ENCODE results near the gene ACACB. TPM values are rescaled to one million over a fixed set of nuclear protein-coding genes. Genes with fewer than 3 reads are reported as not detected.
"Not testable (repeated sequence)": the region's sequence is repeated elsewhere in the genome, so short reads cannot be mapped to it uniquely, and the experiment has no call there.

ACACB gene
- total RNA-seq, 1 donor from 2014 or later, result 1.7 TPM

GRCh38 chr12:109139360-109139759 is 23.0 kb downstream of the ACACB start:
- no peak for DNase-seq (ENCODE audit: low read depth in 2 of 2)

GRCh38 chr12:109139791-109140190 is 23.4 kb downstream of the ACACB start:
- no peak for DNase-seq (ENCODE audit: low read depth in 2 of 2)

GRCh38 chr12:109140560-109140959 is 24.2 kb downstream of the ACACB start:
- DNase-seq (ENCODE audit: low read depth in 2 of 2), result no peak

DNA sequence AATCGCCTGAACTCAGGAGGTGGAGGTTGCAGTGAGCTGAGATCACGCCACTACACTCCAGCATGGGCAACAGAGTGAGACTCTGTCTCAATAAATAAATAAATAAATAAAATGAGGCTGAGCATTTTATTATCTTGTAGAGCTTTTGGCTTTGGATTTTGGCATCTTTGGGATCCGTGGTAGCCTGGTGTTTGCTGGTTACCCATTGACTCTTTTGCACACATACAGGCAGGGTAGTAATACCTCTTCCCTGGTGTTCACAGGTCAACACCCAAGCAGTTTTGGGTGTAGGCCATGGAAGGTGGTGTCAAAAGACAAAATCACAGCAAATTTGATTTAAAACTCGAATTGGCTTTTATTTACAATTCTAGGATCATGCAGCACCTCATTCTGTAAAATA is 27.8 kb downstream of the ACACB start:
- no peak for DNase-seq (ENCODE audit: low read depth in 2 of 2)

GRCh38 chr12:109147126-109147525 is 30.7 kb downstream of the ACACB start:
- DNase-seq (ENCODE audit: low read depth in 2 of 2), result not testable (repeated sequence)

DNA sequence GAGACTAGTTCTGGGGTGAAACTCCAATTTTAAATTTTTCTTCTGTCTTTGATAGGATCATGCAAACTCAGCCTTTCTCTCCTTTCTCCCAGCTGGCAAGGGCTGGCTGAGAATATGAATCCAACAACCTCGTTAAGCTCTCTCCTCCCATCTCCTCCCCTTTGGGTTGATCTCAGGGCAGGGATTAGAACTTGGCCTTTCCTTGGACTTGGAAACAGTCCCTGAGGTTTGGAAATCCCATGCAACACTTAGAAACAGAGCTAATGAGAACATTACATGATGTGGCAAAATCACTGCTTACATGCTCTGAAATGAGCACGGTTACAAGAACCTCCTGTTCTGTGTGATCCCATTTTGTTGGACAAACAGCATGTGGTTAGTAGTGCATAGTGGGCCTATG is 31.6 kb downstream of the ACACB start:
- DNase-seq (ENCODE audit: low read depth in 2 of 2), result no peak

DNA sequence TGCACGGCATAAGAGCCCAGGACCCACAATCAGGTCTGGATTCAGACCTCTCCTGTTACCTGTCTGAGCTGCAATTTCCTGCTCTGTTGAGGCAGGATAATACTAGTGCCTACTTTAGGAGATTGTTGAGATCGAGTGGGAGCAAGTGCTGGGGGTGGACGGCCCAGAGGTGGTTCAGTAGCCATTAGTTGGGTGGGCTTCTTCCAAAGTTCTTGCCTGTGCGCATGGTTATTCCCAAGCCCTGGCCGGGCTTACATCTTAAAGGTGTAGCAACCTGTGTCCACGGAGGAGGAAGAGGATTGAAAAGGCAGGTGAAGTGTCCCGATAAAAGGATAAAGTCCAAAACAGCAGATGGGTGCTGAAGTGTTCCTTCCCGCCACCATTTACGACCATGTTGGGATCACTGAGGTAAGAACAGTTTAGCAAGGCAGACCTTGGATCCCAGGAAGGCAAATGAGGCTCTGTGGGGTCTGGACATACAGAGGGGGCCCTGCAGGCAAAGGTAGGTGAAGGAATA is 33.8 kb downstream of the ACACB start:
- DNase-seq (ENCODE audit: low read depth in 2 of 2), result no peak

GRCh38 chr12:109151457-109151856 is 35.1 kb downstream of the ACACB start:
- DNase-seq (ENCODE audit: low read depth in 2 of 2), result no peak

- no peak for DNase-seq (ENCODE audit: low read depth in 2 of 2)
Measured at GRCh38 chr12:109153821-109154441, 37.5 kb downstream of the ACACB start.

- peak in 1 of 2 donors; percentile 35 for DNase-seq (ENCODE audit: low read depth in 2 of 2)
Measured at GRCh38 chr12:109154451-109155438, 38.4 kb downstream of the ACACB start.

DNA sequence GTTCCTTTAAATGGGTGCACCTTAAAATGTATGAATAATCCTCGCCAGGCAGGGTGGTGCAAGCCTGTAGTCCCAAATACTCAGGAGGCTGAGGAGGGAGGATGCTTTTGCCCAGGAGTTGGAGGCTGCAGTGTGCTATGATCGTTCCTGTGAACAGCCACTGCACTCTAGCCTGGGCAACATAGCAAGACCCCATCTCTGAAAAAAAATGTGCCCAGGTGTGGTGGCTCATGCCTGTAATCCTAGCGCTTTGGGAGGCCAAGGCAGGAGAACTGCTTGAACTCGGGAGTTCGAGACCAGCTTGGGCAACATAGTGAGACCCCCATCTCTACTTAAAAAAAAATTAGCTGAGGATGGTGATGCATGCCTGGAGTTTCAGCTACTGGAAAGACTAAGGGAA is 39.6 kb downstream of the ACACB start:
- no peak for DNase-seq (ENCODE audit: low read depth in 2 of 2)

- DNase-seq (ENCODE audit: low read depth in 2 of 2), result no peak
Measured at GRCh38 chr12:109156586-109156985, 40.2 kb downstream of the ACACB start.

DNA sequence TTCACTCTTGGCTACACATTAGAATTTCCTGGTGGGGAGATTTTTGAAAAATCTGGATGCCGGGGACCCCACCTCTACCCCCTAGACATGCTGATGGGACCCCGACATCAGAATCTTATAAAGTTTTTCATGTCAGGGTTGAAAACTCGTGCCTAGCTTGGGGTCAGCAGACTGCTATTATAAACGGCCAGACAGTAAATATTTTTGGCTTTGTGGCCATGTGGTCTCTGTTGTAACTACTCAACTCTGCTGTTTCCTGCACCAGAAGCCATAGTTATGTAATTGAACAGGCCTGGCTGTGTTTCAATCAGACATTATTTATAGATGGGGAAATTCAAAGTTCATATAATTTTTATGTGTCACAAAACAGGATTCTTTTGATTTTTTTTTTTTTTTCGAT is 41.6 kb downstream of the ACACB start:
- DNase-seq (ENCODE audit: low read depth in 2 of 2), result peak in 1 of 2 donors; percentile 43

GRCh38 chr12:109160433-109160832 is 44.0 kb downstream of the ACACB start:
- DNase-seq (ENCODE audit: low read depth in 2 of 2), result no peak

- no peak for DNase-seq (ENCODE audit: low read depth in 2 of 2)
Measured at GRCh38 chr12:109160873-109161272, 44.5 kb downstream of the ACACB start.

DNA sequence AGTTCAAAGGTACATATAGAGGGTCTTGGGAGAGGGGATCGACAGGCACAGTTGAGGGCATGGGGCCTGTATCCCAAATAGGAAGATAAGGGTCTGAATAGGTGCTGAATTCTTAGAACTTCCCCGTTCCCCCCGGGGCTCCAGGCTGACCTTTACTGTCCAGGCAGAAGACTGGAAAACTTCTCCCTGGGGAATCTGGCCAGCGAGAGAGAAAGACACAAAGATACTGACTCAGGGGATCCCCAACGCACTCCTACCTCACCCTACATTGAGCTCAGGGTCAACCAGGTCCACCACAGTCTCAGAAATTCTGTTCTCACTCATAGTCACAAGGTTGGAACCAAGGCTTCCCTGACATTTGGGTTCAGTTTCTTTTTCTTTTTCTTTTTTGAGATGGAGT is 46.2 kb downstream of the ACACB start:
- DNase-seq (ENCODE audit: low read depth in 2 of 2), result no peak

DNA sequence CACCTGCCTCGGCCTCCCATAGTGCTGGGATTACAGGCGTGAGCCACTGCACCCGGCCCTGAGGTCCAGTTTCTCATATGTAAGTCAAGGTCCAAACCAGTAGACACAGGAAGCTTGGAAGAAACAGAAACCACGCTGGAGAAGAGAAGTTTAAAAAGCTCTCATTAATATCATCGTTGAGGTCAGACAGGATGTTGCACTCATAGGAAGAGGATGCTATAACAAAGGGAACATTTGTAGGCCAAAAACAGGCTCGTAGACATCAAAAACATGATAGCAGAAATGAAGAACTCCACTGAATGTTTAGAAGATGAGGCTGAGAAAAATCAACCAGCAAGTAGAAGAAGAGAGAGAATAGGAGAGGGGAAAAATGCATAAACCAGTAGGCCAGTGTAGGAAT is 46.8 kb downstream of the ACACB start:
- no peak for DNase-seq (ENCODE audit: low read depth in 2 of 2)

- DNase-seq (ENCODE audit: low read depth in 2 of 2), result no peak
Measured at GRCh38 chr12:109165599-109165998, 49.2 kb downstream of the ACACB start.

DNA sequence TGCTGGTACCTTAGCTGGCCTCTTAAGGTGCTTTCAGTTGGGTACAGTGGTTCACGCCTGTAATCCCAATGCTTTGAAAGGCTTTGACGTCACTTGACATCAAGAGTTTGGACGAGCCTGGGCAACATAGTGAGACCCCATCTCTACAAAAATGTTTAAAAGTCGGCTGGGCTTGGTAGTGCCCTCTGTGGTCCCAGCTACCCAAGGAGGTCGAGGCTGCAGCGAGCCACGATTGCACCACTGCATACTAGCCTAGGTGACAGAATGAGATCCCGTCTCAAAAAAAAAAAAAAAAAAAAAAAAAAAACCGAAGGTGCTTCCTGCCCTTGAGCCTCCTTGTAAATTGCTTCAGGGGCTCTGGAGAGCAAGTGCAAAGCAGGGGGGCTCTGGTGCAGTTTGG is 50.0 kb downstream of the ACACB start:
- no peak for DNase-seq (ENCODE audit: low read depth in 2 of 2)

DNA sequence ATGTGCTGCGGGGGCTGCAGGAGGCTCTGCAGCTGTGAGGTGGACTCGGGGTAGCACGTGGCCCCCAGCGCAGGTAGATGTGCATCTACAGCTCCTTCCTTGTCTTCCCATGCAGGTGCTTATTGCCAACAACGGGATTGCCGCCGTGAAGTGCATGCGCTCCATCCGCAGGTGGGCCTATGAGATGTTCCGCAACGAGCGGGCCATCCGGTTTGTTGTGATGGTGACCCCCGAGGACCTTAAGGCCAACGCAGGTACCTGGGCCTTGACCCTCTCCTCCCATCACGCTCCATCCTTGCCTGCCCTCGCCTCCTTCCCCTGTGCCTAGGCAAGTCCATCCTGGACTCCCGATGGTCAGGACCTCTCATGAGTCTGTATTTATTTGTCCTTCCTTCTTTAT is 51.4 kb downstream of the ACACB start:
- DNase-seq (ENCODE audit: low read depth in 2 of 2), result no peak

- DNase-seq (ENCODE audit: low read depth in 2 of 2), result no peak
Measured at GRCh38 chr12:109169262-109169661, 52.9 kb downstream of the ACACB start.

GRCh38 chr12:109169686-109170085 is 53.3 kb downstream of the ACACB start:
- no peak for DNase-seq (ENCODE audit: low read depth in 2 of 2)

- peak in 1 of 2 donors; percentile 11 for DNase-seq (ENCODE audit: low read depth in 2 of 2)
Measured at GRCh38 chr12:109170324-109170723, 53.9 kb downstream of the ACACB start.
